Gastroesophageal sphincter (tissue), 3 donors: ENCODE results near the gene PHLPP1.

Source experiments
- EP300 ChIP-seq: sonication (generic); formaldehyde crosslinking; IDR thresholded peaks from one replicate; pipeline ENCODE4 v1.6.1; 2017; ENCODE audit warnings: antibody characterized with exemption, mild to moderate bottlenecking
- POLR2AphosphoS5 ChIP-seq: sonication (generic); formaldehyde crosslinking; IDR thresholded peaks from one replicate; pipeline ENCODE4 v1.6.1; 2017; ENCODE audit warnings: antibody characterized with exemption
- TF ChIP-seq, protein P1 (sequence below), 4 experiments: fragments of 200-600 bp in 2 of 4; fragments of 450-650 bp in 2 of 4; sonication (generic) in 1 of 4; IDR thresholded peaks; one replicate each; pipeline ENCODE4 v1.5.1; 2017 to 2019; ENCODE audit warnings: antibody characterized with exemption in 4 of 4, mild to moderate bottlenecking in 2 of 4, moderate library complexity in 2 of 4

GRCh38 chr18:62991959-62992358 lies 276.6 kb downstream of the PHLPP1 start:
- TF ChIP-seq, protein P1, sequence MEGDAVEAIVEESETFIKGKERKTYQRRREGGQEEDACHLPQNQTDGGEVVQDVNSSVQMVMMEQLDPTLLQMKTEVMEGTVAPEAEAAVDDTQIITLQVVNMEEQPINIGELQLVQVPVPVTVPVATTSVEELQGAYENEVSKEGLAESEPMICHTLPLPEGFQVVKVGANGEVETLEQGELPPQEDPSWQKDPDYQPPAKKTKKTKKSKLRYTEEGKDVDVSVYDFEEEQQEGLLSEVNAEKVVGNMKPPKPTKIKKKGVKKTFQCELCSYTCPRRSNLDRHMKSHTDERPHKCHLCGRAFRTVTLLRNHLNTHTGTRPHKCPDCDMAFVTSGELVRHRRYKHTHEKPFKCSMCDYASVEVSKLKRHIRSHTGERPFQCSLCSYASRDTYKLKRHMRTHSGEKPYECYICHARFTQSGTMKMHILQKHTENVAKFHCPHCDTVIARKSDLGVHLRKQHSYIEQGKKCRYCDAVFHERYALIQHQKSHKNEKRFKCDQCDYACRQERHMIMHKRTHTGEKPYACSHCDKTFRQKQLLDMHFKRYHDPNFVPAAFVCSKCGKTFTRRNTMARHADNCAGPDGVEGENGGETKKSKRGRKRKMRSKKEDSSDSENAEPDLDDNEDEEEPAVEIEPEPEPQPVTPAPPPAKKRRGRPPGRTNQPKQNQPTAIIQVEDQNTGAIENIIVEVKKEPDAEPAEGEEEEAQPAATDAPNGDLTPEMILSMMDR (IDR thresholded peaks at IDR 0.05) = no peak
- TF ChIP-seq EP300 (no peak), POLR2AphosphoS5 (no peak)
